T-helper 2 cell treated with Interferon-gamma antibody and Interleukin-4, amounts not matched to agents 100 ng/mL and 5 ng/mL, for 36 hours (primary cell): ENCODE measurements around the gene NKAIN2. TPM values are rescaled to one million over a fixed set of nuclear protein-coding genes. Genes with fewer than 3 reads are reported as not detected.
"Not testable (repeated sequence)": the region's sequence is repeated elsewhere in the genome, so short reads cannot be mapped to it uniquely, and the experiment has no call there.

Experiments
- intact Hi-C: fragments of 100-400 bp; cut with micrococcal nuclease; formaldehyde crosslinking; loops from one replicate; pipeline ENCODE4 v1.15.1; 2023
- total RNA-seq: library from RNA; stranded (reverse); gene quantifications from 2 replicates; pipeline ENCODE4 v1.2.3, GENCODE V29; 2022

NKAIN2 gene
- total RNA-seq, 1 donor from 2014 or later: not detected

DNA sequence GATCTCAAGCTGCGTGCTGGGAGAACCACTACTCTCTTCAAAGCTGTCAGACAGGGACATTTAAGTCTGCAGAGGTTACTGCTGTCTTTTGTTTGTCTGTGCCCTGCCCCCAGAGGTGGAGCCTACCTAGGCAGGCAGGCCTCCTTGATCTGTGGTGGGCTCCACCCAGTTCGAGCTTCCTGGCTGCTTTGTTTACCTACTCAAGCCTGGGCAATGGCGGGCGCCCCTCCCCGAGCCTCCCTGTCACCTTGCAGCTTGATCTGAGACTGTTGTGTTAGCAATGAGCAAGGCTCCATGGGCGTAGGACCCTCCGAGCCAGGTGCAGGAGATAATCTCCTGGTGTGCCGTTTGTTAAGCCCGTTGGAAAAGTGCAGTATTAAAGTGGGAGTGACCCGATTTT is 609.0 kb downstream of the NKAIN2 start:
- intact Hi-C loops: not testable (repeated sequence)

DNA sequence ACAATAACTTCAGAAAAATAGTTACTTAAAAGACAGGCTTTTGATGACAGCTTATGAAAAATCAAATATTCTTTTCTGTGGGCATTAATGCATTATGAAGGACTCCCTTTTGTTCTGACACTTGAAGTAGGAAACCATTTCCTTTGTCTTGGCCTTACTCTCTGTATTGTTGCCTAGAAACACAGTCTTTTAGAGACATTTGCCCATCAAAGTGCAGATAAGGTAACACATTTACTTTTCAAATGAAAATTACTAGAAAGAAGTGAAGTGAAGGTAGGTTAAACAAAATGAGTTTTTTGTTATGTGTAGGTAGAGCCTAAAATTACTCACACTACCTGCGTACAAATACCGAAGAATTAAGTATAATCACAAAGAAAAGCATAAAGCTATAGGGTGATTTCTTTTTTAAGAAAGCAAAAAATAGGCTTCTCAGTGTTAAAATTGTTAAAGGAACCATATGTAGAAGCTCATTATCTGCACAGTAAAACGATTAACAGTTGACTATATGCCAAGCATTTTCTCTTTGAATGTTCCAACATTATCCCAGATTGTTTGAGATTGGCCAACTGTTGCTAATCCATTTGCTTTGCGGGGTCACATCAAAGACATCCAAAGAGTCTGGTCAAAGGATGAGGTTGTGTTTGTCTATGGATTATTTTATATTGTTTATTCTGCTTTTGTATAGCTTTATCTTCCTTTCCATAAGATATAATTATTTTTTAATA is 616.6 kb downstream of the NKAIN2 start:
- intact Hi-C loops: no loop called here

DNA sequence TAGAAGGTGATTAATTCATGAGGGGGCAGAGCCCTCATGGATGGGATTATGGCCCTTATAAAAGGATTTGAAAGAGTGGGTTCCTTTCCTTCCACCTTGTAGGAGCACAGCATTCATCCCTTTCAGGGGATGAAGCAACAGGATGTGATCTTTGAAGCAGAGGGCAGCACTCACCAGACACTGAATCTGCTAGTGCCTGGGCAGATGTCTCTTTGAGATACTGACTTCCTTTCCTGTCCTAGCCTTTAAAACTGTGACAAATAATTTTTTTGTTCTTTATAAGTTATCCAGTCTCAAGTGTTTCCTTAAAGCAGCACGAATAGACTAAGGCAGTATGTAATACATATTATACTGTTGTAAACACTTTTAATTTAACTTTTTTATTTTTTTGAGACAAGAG is 620.0 kb downstream of the NKAIN2 start:
- intact Hi-C loops: no loop called here

DNA sequence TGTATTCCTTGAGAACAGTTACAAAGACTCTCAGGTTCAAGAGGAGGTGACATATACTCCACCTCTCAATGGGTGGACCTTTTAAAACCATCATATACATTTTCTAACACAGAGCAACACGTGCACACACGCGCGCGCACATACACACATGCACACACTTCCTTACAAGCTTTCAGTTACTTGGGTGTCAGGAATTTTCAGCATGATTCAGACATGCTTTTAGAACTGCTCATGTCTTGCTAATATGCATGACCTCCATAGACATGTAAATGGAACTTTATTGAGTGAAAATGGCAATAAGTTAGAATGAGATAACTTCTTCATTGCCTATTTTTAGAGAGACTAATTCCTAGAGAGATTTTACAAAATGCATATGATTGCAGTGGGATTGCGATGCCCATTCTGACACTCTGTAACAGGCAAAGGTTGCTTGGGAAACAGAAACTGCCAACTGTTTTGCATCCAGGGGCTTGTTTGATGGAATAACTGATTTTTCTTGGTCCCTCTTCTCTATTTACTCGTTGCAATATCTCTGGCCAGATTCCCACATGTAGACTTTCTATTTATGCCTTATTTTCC is 627.2 kb downstream of the NKAIN2 start:
- intact Hi-C loops: no loop called here

DNA sequence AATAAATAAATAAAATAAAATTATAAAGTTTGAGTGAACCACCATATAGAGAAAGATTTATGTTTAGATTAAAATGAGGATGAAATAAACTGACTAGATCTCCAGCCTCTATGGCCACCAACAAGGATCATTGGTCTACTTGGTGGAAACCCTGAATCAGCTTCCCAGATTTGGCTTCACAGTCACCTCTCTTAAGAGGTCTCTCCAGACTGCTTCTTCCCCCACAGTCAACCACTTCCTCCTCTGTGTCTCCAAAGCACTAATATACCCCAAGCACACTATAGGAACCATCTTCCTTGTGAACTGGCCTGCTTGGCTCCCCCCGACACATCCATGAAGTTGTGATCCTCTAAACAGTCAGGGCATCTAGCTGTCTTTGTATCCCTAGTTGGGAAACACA is 629.0 kb downstream of the NKAIN2 start:
- intact Hi-C loops: no loop called here

DNA sequence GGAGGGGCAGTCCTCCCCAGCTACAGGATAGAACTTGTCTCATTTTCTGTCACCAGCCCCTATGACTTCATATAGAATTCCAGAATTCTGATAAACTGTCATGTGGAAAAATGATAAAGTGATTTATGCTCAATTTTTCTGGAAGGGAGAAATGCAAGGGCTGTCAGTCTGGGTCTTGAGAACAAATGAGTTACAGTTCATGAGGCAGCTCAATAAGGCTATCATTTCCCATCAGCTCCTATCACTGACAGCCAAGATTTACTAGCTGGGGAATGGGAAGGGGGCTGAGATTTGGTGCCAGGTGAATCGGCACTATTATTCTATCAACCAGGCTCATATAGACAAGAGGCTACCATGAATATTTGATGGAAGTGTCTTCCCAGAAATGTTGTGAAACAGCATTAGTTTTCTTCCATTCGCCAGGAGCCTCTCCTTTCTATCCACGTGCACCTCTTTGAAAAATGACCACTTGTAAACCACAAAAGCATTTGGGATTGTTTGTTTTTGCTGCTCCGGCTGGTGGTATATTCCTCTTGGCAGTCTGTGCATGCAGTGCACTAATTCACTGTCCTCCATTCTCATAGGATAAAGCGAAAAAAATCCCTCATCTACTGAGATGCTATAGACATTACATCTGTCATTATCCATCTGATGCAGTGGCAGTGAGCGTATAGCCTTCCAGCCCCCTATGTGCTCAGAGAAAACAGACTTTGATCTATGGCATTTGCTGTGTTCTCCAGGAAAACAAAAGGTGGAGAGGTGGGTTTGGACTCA is 629.9 kb downstream of the NKAIN2 start:
- intact Hi-C loops: no loop called here

DNA sequence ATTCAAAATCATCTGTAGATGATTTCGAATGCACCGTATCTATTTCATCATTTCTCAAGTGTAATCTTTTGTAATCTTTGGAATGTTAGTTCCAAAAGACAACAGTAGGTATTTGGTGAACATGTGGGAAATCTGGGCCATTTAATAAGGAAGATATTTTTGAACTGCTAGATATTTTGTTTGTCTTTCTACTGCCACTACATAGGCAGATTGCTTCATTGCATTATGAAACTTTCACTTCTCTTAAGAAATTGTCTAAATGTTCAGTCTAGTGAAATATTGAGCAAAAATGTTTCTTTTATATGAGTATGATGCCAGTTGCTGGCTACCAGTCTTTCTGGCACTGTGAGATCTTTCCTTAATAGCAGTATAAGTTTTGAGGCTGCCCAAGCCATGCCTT is 630.8 kb downstream of the NKAIN2 start:
- intact Hi-C loops: no loop called here

DNA sequence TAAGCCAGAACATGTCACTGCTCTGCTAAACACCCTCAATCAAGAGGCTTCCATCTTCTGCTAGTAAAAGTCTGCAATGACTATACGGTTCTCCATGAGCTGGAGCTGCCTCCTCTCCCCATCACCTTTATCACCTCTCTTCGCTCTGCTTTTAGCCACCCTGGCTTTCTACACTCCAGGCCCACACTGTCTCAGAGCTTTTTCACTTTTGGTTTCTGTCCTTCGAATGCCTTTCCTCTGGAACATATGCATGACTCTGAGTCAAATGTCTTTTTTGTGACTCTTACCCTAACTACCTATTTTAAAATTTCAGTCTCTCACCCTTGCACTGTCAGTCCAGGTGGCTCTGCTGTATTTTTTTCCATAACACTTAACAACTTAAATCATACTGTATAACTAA is 633.1 kb downstream of the NKAIN2 start:
- intact Hi-C loops: no loop called here

DNA sequence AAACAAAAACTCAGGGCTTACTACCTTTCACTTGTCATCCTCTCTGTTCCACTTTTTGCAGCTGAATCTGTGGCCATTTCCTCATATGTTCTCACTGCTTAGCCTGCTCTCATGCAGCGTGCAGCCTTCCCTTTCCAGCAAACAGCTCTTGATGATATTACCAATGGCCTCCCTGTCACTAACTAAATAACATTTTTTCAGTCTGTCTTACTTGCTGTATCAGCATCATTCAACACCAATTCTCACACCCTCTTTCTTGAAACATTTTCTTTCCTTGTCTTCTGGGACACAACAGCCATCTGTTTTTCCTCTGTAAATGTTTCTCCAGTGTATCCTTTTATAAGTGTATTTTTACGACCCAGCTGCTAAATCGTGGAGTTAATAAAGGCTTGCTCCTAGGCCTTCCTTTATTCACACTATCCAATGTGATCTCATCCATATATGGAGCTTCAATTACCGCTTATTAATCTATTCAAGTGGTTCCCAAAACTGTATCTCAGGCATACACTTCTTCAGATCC is 634.9 kb downstream of the NKAIN2 start:
- intact Hi-C loops: no loop called here

DNA sequence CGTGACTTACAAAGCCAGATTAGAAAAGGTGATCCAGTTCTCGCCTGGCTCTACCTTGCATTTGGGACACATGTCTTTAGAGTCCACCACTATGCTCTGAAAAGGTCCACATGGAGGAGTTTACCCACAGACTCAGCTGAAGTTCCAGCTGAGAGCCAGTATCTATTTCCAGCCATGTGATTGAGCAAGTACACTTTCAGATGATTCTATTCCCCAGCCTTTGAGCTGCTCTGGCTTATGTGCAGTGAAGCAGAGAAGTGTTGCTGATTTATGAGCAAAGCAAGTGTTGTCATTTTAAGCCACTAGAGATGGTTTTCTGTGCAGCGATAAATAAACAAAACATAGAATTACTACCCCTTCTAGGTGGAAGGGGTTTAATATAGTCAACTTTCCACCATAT is 637.8 kb downstream of the NKAIN2 start:
- intact Hi-C loops: no loop called here

DNA sequence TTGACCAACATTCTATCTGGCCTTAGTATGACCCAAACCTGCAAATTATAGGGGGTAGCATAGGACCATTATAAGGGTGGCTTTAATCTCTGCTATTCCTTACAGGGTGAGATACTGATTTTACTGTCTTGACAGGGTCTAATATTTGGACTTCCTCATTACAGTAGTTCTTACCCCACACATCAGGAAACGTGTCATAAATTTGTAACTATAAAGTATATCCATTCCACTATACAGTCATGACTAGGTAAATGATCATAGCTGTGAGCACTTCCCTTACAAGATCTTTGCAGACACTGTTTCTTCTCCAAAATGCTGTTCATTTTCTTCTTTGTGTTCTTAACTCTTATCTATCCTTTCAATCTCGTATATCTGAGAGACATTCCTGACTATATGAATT is 639.9 kb downstream of the NKAIN2 start:
- intact Hi-C loops: no loop called here

DNA sequence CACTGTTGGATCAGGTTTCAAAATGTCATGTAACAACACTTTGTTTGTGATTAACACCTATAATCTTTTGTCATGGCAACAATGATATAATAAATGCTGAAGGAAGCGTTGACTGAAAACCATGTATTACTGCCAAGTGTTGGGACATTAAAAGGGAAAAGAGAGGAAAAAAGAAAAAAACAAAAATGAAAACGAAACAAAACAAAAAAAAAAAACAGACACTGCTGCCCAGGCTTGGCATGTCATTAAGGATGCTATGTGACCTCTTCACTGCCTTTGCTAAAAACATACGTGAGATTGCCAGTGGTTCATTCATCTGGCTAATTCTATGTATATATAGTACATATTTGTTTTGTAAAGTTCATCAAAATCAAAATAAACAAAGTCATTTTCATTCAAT is 641.9 kb downstream of the NKAIN2 start:
- intact Hi-C loops: no loop called here

DNA sequence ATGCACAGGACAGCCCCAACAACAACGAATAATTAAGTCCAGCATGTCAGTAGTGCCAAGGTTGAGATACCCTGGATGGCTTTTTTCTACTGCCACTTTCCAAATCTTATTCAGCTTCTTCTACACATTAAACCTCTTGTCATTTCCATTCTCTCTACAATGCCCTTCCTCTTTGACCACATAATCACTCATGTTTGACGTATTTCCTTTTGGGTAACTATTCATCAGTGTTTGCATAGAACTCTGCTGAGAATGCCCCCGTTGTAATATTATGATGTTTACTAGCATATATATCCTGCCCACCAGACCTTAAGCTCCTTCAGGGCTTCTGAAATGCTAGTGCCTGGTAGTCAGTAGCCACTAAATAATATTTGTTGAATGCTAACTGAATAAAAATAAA is 643.3 kb downstream of the NKAIN2 start:
- intact Hi-C loops: no loop called here

DNA sequence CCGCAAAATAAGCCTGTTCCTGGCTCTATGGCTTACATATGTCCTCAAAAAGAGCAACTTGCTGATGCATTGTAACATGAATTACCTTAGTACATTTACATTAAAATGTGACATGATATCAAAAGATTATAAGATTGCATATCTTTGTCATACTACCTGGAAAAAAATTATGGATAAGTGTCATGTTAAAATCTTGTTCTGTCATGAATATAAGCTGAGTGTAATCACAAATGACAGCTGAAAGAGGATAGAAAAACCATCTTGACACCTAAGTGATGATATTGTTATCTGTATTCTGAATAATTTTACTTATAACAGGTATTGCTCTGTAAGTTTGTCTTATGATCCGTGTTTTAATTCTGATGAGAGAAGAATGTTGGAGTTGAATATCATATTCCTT is 655.6 kb downstream of the NKAIN2 start:
- intact Hi-C loops: no loop called here

DNA sequence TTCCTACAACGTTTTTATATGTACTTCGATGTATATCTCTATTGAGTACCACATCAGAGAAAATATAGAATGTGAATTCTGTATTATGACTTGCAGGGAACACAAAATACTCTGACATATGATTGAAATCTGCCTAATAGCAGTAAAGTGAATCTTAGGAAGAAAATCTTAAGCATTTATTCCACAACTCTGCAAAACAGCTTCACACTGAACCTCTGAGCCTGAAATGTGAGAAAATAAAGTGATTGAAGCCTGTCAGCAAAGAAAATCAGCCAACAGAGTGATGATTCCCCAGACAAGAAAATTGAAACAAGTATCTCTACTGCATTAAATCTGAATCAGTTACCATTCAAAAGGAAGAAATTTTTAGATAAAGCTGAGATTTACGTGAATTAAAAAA is 659.1 kb downstream of the NKAIN2 start:
- intact Hi-C loops: no loop called here

DNA sequence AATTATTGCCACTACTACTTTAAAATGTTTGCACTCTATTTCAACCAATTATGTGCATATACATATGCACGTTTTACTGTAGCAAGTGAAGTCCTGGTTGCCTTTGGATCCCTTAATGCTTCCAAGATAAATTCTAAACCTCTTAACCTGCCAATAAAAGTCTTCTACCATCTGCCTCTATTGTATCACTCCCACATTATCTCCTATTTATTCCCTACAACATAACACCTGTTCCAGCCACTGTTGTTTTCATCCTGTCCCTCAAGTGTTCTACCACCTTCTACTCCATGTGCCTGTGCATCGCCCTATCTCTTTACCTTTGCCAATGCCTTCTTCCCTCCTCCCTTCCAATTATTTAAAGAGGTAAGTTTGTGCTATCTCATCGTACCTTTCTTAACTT is 659.6 kb downstream of the NKAIN2 start:
- intact Hi-C loops: no loop called here

DNA sequence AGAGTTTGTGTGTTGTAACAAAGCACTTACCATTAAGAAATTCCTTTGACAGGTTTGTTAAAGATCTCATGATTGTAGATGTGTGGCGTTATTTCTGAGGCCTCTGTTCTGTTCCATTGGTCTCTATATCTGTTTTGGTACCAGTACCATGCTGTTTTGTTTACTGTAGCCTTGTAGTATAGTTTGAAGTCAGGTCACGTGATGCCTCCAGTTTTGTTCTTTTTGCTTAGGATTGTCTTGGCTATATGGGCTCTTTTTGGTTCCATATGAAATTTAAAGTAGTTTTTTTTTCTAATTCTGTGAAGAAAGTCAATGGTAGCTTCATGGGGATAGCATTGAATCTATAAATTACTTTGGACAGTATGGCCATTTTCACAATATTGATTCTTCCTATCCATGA is 660.9 kb downstream of the NKAIN2 start:
- intact Hi-C loops: not testable (repeated sequence)

DNA sequence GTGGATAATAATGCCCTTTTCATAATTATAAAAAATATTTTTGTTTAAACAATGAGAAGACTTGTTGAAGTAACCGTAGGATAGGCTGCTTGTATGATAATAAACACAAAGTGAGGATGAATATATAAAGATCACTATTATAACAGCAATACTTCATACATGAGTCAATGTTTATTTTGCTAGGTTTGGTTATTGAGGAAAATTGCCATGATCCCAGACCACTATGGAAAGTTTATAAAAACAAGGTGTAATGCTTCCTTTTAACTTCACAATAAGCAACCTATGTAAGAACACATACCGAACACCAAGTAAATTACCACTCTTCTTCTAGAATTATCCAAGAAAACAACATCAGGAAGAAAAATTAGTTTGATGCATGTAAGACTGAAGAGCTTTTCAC is 663.3 kb downstream of the NKAIN2 start:
- intact Hi-C loops: no loop called here

DNA sequence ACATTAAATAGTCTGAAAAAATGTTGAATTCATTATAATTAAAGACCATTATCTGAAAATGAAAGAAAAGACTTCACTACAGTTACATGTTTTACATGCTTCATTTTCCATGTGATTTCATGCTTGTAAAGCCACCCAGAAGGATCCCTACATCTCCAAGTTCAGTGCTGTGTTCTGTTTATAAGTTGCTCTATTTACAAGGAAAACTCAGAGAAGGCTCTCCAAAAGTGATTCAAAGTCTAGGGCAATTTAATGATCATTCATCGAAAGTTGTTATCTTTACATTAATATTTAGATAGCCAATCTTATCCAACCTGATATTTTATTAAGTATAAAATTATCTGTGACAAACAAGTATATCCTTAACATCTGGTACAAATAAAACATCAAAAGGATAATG is 663.7 kb downstream of the NKAIN2 start:
- intact Hi-C loops: no loop called here

DNA sequence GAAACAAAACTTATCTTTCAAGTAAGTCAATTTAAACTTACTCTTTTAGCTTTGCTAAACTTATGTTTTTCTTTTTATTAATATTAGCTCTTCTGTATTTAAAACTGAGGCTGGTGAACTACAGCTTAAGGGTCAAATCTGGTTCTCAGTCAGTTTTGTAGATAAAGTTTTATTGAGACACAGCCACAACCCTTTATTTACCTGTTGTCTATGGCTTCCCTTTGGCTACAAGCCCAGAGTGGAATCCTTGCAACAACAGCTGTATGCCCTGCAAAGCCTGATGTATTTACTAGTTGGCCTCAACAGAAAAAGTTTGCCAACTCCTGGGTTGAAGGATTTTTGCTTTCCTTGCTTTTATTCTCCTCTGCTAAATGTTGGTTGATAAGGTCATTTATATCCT is 667.1 kb downstream of the NKAIN2 start:
- intact Hi-C loops: no loop called here

DNA sequence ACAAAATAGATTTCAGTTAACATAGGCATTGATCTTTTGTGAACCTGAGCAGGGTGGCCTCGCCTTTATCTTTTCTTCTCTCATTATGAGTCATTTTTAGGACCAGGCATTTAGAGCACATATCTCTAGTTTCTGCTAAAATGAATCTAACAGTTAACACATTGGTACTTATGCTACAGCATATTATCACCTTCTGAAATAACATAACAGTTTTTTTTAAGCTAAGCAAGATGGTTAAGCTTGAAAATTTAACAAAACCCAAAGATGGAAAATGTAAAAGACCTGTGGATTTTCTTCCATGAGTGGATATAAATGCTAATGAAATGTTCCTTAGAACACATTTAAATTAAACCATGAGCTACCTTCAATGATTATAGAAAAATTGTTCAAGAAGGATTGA is 671.5 kb downstream of the NKAIN2 start:
- intact Hi-C loops: no loop called here

DNA sequence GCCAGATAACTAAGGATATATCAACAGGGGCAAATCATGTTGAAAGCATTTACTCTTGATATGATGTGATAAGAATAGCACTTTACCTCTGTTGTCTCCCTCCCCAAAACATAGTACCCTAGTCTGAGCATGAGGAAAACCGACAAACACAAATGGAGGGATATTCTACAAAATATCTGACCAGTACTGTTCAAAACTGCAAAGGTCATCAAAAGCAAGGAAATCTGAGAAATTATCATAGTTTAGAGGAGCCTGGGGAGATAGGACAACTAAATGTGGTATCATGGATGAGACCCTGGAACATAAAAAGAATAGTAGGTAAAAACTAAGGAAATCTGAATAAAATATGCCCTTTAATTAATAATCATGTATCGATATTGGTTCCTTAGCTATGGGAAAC is 675.2 kb downstream of the NKAIN2 start:
- intact Hi-C loops: no loop called here
